WTC11 (cell line): ENCODE data around the gene MST1R. TPM values are rescaled to one million over a fixed set of nuclear protein-coding genes. Genes with fewer than 3 reads are reported as not detected.

Experiments used
- ATAC-seq: fragments of 200-7000 bp; cut with Tn5 transposase; 2 replicates; pipeline ENCODE4 v1.10.0; 2021; ENCODE audit warnings: mild to moderate bottlenecking, moderate library complexity
- CTCF ChIA-PET: fragments of 300-600 bp; sonication (Branson Sonifier 250); formaldehyde crosslinking; loops from one replicate; lab custom pipeline; 2021; ENCODE audit warnings: antibody characterized with exemption; lab: Charles Lee
- POLR2A ChIA-PET: fragments of 350-600 bp; sonication (Branson Sonifier 250); formaldehyde crosslinking; loops from one replicate; lab custom pipeline; 2021; ENCODE audit warnings: antibody characterized with exemption; lab: Charles Lee
- DNase-seq: peaks from one replicate; pipeline ENCODE4 v3.0.0; 2021; ENCODE audit warnings: low spot score
- H3K27ac Mint-ChIP-seq: 2 replicates; pipeline ENCODE4 v1.8.0; 2021; ENCODE audit warnings: mixed read lengths
- H3K27me3 Mint-ChIP-seq: 2 replicates; pipeline ENCODE4 v1.8.0; 2021; ENCODE audit warnings: low read depth, mild to moderate bottlenecking, moderate library complexity, mixed read lengths
- H3K36me3 Mint-ChIP-seq: 2 replicates; pipeline ENCODE4 v1.8.0; 2021; ENCODE audit warnings: mixed read lengths
- H3K4me1 Mint-ChIP-seq: 2 replicates; pipeline ENCODE4 v1.8.0; 2022; ENCODE audit warnings: mixed read lengths
- H3K4me3 Mint-ChIP-seq: 2 replicates; pipeline ENCODE4 v1.8.0; 2021; ENCODE audit warnings: mild to moderate bottlenecking, moderate library complexity, mixed read lengths
- H3K9me3 Mint-ChIP-seq: 2 replicates; pipeline ENCODE4 v1.8.0; 2021; ENCODE audit warnings: mixed read lengths
- AR ChIP-seq: fragments of 250-450 bp; sonication (Bioruptor Pico); IDR thresholded peaks from 2 replicates; pipeline ENCODE4 v1.9.0; 2021; ENCODE audit warnings: mild to moderate bottlenecking
- ATF1 ChIP-seq: sonication (generic); formaldehyde crosslinking; IDR thresholded peaks from 2 replicates; pipeline ENCODE4 v1.8.1; 2023; ENCODE audit warnings: mild to moderate bottlenecking, moderate library complexity, missing genetic modification reagents
- ATF6 ChIP-seq: sonication (generic); formaldehyde crosslinking; IDR thresholded peaks from 2 replicates; pipeline ENCODE4 v1.8.1; 2023; ENCODE audit warnings: mild to moderate bottlenecking, missing genetic modification reagents
- CREB1 ChIP-seq: sonication (generic); formaldehyde crosslinking; IDR thresholded peaks from 2 replicates; pipeline ENCODE4 v1.8.0; 2023; ENCODE audit warnings: mild to moderate bottlenecking, missing genetic modification reagents
- E2F1 ChIP-seq: sonication (generic); formaldehyde crosslinking; IDR thresholded peaks from 2 replicates; pipeline ENCODE4 v1.8.0; 2022; ENCODE audit warnings: mild to moderate bottlenecking, missing genetic modification reagents
- GABPB1 ChIP-seq: sonication (generic); formaldehyde crosslinking; IDR thresholded peaks from 2 replicates; pipeline ENCODE4 v1.8.1; 2023; ENCODE audit warnings: mild to moderate bottlenecking, missing genetic modification reagents
- HMGA2 ChIP-seq: fragments of 250-450 bp; sonication (Bioruptor Pico); IDR thresholded peaks from 2 replicates; pipeline ENCODE4 v1.4.0; 2021; ENCODE audit warnings: mild to moderate bottlenecking, moderate library complexity
- IRF2 ChIP-seq: sonication (generic); formaldehyde crosslinking; IDR thresholded peaks from 2 replicates; pipeline ENCODE4 v1.8.0; 2022; ENCODE audit warnings: low read depth, missing genetic modification reagents, borderline replicate concordance
- JUN ChIP-seq: sonication (generic); formaldehyde crosslinking; IDR thresholded peaks from 2 replicates; pipeline ENCODE4 v1.8.0; 2023; ENCODE audit warnings: mild to moderate bottlenecking, missing genetic modification reagents
- MXD4 ChIP-seq: fragments of 250-450 bp; sonication (Bioruptor Pico); IDR thresholded peaks from 2 replicates; pipeline ENCODE4 v1.8.0; 2021; ENCODE audit warnings: mild to moderate bottlenecking, moderate library complexity, borderline replicate concordance
- NFATC4 ChIP-seq: fragments of 250-450 bp; sonication (Bioruptor Pico); IDR thresholded peaks from 2 replicates; pipeline ENCODE4 v1.9.0; 2021; ENCODE audit warnings: mild to moderate bottlenecking
- SMAD3 ChIP-seq: sonication (generic); formaldehyde crosslinking; IDR thresholded peaks from 2 replicates; pipeline ENCODE4 v1.8.0; 2022; ENCODE audit warnings: missing genetic modification reagents, mild to moderate bottlenecking, borderline replicate concordance
- STAT6 ChIP-seq: sonication (generic); formaldehyde crosslinking; conservative IDR thresholded peaks from 2 replicates; pipeline ENCODE4 v1.8.1; 2023; ENCODE audit warnings: mild to moderate bottlenecking, low read depth, missing genetic modification reagents, moderate library complexity
- ZBTB21 ChIP-seq: sonication (generic); formaldehyde crosslinking; IDR thresholded peaks from 2 replicates; pipeline ENCODE4 v1.8.1; 2023; ENCODE audit warnings: mild to moderate bottlenecking, missing genetic modification reagents, borderline replicate concordance
- ZNF121 ChIP-seq: sonication (generic); formaldehyde crosslinking; IDR thresholded peaks from 2 replicates; pipeline ENCODE4 v1.8.0; 2023; ENCODE audit warnings: missing genetic modification reagents
- ZNF281 ChIP-seq: sonication (generic); formaldehyde crosslinking; IDR thresholded peaks from 2 replicates; pipeline ENCODE4 v1.8.0; 2023; ENCODE audit warnings: mild to moderate bottlenecking, missing genetic modification reagents
- ZNF512 ChIP-seq: sonication (generic); formaldehyde crosslinking; IDR thresholded peaks from 2 replicates; pipeline ENCODE4 v1.8.1; 2022; ENCODE audit warnings: missing genetic modification reagents, borderline replicate concordance
- ZSCAN18 ChIP-seq: fragments of 250-450 bp; sonication (Bioruptor Pico); IDR thresholded peaks from 2 replicates; pipeline ENCODE4 v2.1.2; 2022; ENCODE audit warnings: mild to moderate bottlenecking, moderate library complexity
- total RNA-seq: library from RNA; stranded (reverse); gene quantifications from 3 replicates; pipeline ENCODE4 v1.2.3, GENCODE V29; 2021

MST1R gene
- total RNA-seq, 1 experiment from 2014 or later = 6.2 TPM

GRCh38 chr3:49889296-49889695 is 14.4 kb downstream of the MST1R start:
- ATAC-seq = no peak
- no peak overlapping the region for H3K27ac Mint-ChIP-seq
- no peak for TF ChIP-seq GABPB1 (CRISPR knock-in tag)
- no peak for TF ChIP-seq ZBTB21
- no peak for TF ChIP-seq CREB1 (CRISPR knock-in tag)
- no peak for TF ChIP-seq ZNF121 (CRISPR knock-in tag)
- no peak for TF ChIP-seq NFATC4 (CRISPR knock-in tag)
- no peak for TF ChIP-seq ZSCAN18 (CRISPR knock-in tag)
- no peaks in the 10 kb centered on the region for H3K27me3 Mint-ChIP-seq
- POLR2A ChIA-PET = interaction anchor here (0.6 kb wide), 1 partner anchor 53 kb away, joined by 7 read pairs; no protein-coding TSS in a partner anchor
- no peaks in the 10 kb centered on the region for H3K9me3 Mint-ChIP-seq
- no peak overlapping the region for H3K4me3 Mint-ChIP-seq
- CTCF ChIA-PET = interaction anchor here (0.6 to 1.6 kb wide), 5 partner anchors 9 to 65 kb away, joined by 3 to 6 read pairs (median 4); no protein-coding TSS in a partner anchor
- H3K4me1 Mint-ChIP-seq = no peaks in the 10 kb centered on the region
- no peaks in the 10 kb centered on the region for H3K36me3 Mint-ChIP-seq
- DNase-seq = no peak

- Mint-ChIP-seq H3K4me1 (peaks cover 6% of the 10 kb centered on the region), H3K9me3 (no peaks in the 10 kb centered on the region), H3K4me3 (no peak overlapping the region), H3K36me3 (no peaks in the 10 kb centered on the region), H3K27me3 (no peaks in the 10 kb centered on the region), H3K27ac (no peak overlapping the region)
- DNase-seq (no peak), ATAC-seq (no peak)
- ChIA-PET POLR2A (no interaction called here), CTCF (no interaction called here)
- TF ChIP-seq ATF1 (CRISPR knock-in tag) = no peak
- TF ChIP-seq E2F1 (CRISPR knock-in tag) = no peak
- no peak for TF ChIP-seq MXD4 (CRISPR knock-in tag)
- TF ChIP-seq ZSCAN18 (CRISPR knock-in tag) = no peak
- no peak for TF ChIP-seq AR (CRISPR knock-in tag)
- TF ChIP-seq ZNF512 (CRISPR knock-in tag) = no peak
- no peak for TF ChIP-seq ZNF281 (CRISPR knock-in tag)
- TF ChIP-seq JUN (CRISPR knock-in tag) = no peak
- no peak for TF ChIP-seq ATF6
- TF ChIP-seq IRF2 (CRISPR knock-in tag) = no peak
- TF ChIP-seq GABPB1 (CRISPR knock-in tag) = no peak
- TF ChIP-seq HMGA2 (CRISPR knock-in tag) = no peak
- no peak for TF ChIP-seq SMAD3 (CRISPR knock-in tag)
- no peak for TF ChIP-seq STAT6
These were observed 16.8 kb downstream of the MST1R start for GRCh38 chr3:49886922-49887265.
